Stimulated activated memory B cell treated with anti-CD40 and anti-IgM and Interleukin-4, amounts not matched to agents 10 μg/mL and 1 μg/mL and 100 μg/mL, for 72 hours (primary cell): Measurements from ENCODE around the gene CDC42.
A peak's percentile ranks its signal among the peaks of the same experiment; 100 is the strongest.
"Not testable (repeated sequence)": the region's sequence is repeated elsewhere in the genome, so short reads cannot be mapped to it uniquely, and the experiment has no call there.

Source experiments
- ATAC-seq: fragments of 150-1000 bp; cut with Tn5 transposase; 2 replicates; pipeline ENCODE4 v1.10.0; 2021
- H3K27ac Mint-ChIP-seq: one replicate; pipeline ENCODE4 v1.8.0; 2022; ENCODE audit warnings: mild to moderate bottlenecking, mixed read lengths
- H3K27me3 Mint-ChIP-seq: one replicate; pipeline ENCODE4 v1.8.0; 2022; ENCODE audit warnings: mixed read lengths
- H3K36me3 Mint-ChIP-seq: one replicate; pipeline ENCODE4 v1.8.0; 2022; ENCODE audit warnings: mixed read lengths
- H3K4me1 Mint-ChIP-seq: one replicate; pipeline ENCODE4 v1.8.0; 2022; ENCODE audit warnings: mixed read lengths
- H3K4me3 Mint-ChIP-seq: one replicate; pipeline ENCODE4 v1.8.0; 2022; ENCODE audit warnings: mild to moderate bottlenecking, moderate library complexity, mixed read lengths
- H3K9me3 Mint-ChIP-seq: one replicate; pipeline ENCODE4 v1.8.0; 2022; ENCODE audit warnings: mixed read lengths

The CDC42 gene

DNA sequence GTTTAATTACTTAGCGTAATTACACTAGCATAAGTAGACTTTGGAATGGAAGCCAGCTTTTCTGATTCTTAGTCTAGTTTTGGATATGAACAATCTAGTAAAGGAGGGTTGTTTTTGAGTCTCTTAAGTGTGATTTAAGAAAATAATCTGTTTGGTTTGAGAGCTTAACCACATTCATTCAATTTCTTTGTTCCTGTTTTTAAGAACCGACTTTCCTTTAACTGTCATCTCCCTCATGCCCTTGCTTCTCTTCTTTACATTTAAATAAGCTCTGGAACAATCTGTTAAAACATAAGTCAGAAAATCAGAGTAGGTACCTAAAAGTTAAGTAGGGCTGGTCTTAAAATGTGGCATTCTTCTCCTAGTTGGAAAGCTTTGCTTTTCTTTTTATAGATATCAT lies 27.7 kb downstream of the CDC42 start:
- no peak overlapping the region for H3K4me3 Mint-ChIP-seq
- H3K27ac Mint-ChIP-seq = peak overlapping the region; percentile 38
- H3K27me3 Mint-ChIP-seq = no peaks in the 10 kb centered on the region
- no peak for ATAC-seq
- H3K9me3 Mint-ChIP-seq = no peaks in the 10 kb centered on the region
- peaks cover 75% of the 10 kb centered on the region for H3K4me1 Mint-ChIP-seq
- peaks cover 61% of the 10 kb centered on the region for H3K36me3 Mint-ChIP-seq

DNA sequence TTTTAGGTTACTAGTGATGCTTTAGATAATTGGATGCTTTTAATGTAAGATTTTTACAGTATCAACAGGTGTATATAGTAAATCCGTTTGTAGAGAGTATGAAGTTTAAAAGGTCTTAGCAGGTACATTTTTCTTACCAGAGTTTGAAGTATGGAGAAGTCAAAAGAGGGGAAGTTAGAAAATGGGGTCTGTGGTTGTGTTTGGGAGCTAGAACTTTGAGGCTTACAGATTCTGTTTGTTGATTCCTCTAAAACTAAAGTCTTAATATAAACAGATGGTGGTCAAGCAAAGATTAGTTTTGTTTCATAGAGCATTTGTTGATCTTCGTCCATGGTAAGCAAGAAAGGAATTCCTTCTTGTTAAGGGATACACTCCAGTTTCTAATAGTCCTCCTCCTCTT lies 35.8 kb downstream of the CDC42 start:
- Mint-ChIP-seq H3K27me3 (no peaks in the 10 kb centered on the region), H3K27ac (peak overlapping the region; percentile 70), H3K36me3 (peaks cover 71% of the 10 kb centered on the region), H3K9me3 (no peaks in the 10 kb centered on the region), H3K4me1 (peaks cover 82% of the 10 kb centered on the region), H3K4me3 (peak overlapping the region; percentile 3)
- no peak for ATAC-seq

DNA sequence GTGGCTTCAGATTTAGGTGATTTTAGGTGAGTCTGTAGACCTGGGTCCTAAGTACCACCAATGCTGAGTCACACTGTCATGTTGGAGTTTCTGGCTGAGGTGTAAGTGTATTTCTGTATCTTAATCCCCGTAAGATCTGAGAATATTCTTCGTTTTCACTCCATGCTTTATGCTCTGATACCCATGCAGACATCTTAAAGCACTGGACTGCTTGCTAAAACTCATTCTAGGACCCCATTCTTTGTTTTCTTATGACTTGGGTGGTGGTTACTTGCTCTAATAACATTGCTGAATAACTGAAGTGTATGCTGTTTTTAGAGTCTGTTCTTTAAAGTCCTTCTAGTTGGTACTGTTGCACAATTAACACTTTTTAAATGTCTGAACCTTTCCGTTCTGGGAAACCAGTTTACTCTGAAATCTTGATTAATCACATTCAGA lies 36.6 kb downstream of the CDC42 start:
- peaks cover 78% of the 10 kb centered on the region for H3K4me1 Mint-ChIP-seq
- H3K4me3 Mint-ChIP-seq = peak overlapping the region; percentile 4
- peaks cover 69% of the 10 kb centered on the region for H3K36me3 Mint-ChIP-seq
- no peak for ATAC-seq
- peak overlapping the region; percentile 70 for H3K27ac Mint-ChIP-seq
- no peaks in the 10 kb centered on the region for H3K9me3 Mint-ChIP-seq
- H3K27me3 Mint-ChIP-seq = no peaks in the 10 kb centered on the region

DNA sequence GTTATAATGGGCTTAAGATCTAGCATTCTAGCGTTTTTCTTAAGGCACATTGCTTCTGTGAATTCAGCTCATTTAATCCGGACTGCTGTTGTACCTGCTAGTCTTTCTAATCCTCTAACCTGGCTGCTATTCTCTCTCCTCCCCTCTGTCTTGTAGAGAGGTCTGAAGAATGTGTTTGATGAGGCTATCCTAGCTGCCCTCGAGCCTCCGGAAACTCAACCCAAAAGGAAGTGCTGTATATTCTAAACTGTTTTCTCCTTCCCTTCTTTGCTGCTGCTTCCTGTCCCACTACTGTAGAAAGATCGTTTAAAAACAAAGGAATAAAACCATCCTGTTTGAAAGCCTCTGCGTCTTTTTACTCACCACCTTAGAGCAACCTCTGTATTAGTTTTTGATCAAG lies 37.3 kb downstream of the CDC42 start:
- H3K4me1 Mint-ChIP-seq = peaks cover 72% of the 10 kb centered on the region
- H3K27ac Mint-ChIP-seq = peak overlapping the region; percentile 70
- H3K9me3 Mint-ChIP-seq = no peaks in the 10 kb centered on the region
- ATAC-seq = no peak
- peak overlapping the region; percentile 18 for H3K4me3 Mint-ChIP-seq
- H3K27me3 Mint-ChIP-seq = no peaks in the 10 kb centered on the region
- H3K36me3 Mint-ChIP-seq = peaks cover 68% of the 10 kb centered on the region

DNA sequence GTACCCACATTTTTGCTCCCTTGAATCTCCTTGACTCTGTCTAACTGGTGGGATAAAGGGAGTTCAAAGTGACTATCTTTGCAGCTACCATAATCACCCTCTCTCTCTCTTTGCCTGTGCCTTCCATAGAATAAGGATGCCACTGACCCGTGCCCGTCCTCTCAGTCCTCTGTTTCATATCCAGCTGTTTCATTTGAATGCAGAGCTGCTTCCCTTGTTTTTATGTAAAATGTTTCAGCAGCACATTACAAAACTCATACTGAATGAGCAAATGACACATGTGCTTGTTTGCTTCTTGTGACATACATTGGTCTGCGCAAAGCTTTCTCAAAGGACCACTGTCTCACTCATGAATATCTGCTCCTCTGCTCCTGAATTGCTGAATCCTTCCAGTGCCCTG lies 38.4 kb downstream of the CDC42 start:
- Mint-ChIP-seq H3K36me3 (peaks cover 63% of the 10 kb centered on the region), H3K27me3 (no peaks in the 10 kb centered on the region), H3K9me3 (no peaks in the 10 kb centered on the region), H3K4me3 (no peak overlapping the region), H3K4me1 (peaks cover 62% of the 10 kb centered on the region), H3K27ac (peak overlapping the region; percentile 70)
- no peak for ATAC-seq

DNA sequence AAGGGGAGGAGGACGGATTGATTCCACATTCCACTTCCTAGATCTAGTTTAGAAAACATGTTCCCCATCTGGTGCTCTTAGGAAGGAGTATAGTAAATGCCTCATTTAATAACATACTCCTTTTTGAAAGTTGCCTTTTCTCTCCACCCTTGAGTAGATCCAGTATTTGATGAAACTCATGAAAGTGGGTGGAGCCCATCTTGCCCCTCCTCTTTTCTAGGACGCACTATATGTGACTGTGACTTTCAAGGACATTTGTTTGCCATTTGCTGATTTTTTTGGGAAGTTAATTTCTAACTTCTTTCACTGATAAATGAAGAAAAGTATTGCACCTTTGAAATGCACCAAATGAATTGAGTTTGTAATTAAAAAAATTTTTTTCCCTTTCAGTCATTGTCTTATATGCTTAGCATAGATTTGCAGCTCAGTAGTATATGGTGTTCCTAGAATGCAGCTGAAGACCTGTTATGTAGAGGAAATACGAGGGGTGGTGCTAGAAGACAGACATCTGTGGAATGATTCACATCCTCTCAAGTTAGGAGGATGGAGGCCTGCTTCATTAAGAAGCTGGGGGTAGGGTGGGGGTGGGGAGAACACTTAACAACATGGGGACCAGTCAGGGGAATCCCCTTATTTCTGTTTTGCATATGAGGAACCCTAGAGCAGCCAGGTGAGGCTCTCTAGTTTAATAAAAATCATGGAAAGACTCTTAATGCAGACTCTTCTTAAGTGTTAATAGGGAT lies 39.7 kb downstream of the CDC42 start:
- not testable (repeated sequence) for H3K27ac Mint-ChIP-seq, H3K4me3 Mint-ChIP-seq, H3K9me3 Mint-ChIP-seq, H3K27me3 Mint-ChIP-seq
- ATAC-seq = peak; percentile 81
- Mint-ChIP-seq H3K4me1 (peaks cover 56% of the 10 kb centered on the region), H3K36me3 (peaks cover 57% of the 10 kb centered on the region)

DNA sequence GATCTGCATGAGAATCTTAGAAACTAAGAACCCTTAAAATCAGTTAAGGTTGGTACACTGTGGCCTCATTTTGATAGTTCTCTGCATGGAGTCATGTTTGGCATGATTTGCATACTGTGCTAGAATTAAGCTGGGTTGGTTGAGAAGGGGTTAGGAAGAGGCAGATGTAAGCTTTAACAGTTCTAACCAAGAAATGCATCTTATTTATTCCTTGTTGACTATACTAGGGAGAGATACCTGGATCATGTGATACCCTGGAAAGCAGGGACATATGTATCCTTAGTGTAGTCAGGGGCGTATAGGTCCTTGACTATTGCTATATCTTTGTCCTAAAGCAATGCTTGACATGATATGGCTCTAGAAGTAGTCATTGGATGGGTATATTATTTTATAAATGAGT lies 41.0 kb downstream of the CDC42 start:
- H3K27me3 Mint-ChIP-seq = no peaks in the 10 kb centered on the region
- no peak overlapping the region for H3K4me3 Mint-ChIP-seq
- no peaks in the 10 kb centered on the region for H3K9me3 Mint-ChIP-seq
- H3K36me3 Mint-ChIP-seq = peaks cover 53% of the 10 kb centered on the region
- peaks cover 43% of the 10 kb centered on the region for H3K4me1 Mint-ChIP-seq
- no peak for ATAC-seq
- no peak overlapping the region for H3K27ac Mint-ChIP-seq

DNA sequence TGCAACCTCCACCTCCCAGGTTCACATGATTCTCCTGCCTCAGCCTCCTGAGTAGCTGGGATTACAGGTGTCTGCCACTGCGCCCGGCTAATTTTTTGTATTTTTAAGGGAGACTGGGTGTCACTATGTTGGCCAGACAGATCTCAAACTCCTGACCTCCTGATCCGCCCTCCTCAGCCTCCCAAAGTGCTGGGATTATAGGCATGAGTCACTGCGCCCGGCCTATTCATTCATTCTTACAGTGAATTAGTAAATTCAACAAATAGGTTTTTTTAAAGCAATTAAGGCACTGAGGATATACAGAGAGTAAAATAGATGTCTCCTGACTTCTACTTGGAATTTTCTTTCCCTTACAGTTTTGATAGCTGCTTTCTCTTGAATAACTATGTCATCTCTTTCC lies 43.5 kb downstream of the CDC42 start:
- no peak for ATAC-seq
- Mint-ChIP-seq H3K4me1 (peaks cover 42% of the 10 kb centered on the region), H3K27ac (no peak overlapping the region), H3K9me3 (no peaks in the 10 kb centered on the region), H3K4me3 (no peak overlapping the region), H3K27me3 (no peaks in the 10 kb centered on the region), H3K36me3 (peaks cover 51% of the 10 kb centered on the region)

DNA sequence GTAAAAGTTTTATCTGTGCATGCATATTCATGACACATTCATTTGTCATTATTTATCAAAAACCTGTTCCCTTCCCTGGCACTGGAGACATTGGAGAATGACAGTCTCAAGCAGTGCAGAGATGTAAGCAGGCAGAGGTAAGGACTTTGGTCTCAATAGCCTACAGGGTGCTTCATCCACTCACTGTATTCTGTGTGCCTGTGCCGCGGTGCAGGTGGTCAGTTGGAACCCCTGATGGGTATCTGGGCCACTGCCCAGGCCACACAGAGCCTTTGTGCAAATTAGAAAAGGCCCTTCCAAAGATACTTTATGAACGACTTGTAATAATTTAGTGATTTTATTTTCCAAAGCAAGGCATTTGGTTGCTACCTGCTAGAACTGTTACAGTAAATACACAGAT lies 44.0 kb downstream of the CDC42 start:
- Mint-ChIP-seq H3K9me3 (no peaks in the 10 kb centered on the region), H3K36me3 (peaks cover 51% of the 10 kb centered on the region), H3K27me3 (no peaks in the 10 kb centered on the region), H3K4me3 (no peak overlapping the region), H3K4me1 (peaks cover 42% of the 10 kb centered on the region), H3K27ac (no peak overlapping the region)
- no peak for ATAC-seq

DNA sequence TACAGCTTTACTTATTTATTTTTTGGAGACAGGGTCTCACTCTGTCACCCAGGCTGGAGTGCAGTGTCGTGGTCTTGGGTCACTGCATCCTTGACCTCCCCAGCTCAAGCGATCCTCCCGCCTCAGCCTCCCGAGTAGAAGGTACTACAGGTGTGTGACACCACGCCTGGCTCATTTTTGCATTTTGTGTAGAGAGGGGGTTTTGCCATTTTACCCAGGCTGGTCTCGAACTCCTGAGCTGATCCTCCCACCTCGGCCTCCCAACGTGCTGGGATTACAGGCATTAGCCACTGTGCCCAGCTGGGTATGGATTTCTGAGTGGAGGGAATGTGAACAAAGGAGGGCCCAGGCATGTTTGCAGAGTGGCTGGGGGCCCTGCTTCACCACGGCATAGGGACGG lies 46.2 kb downstream of the CDC42 start:
- Mint-ChIP-seq H3K27me3 (no peaks in the 10 kb centered on the region), H3K4me1 (peaks cover 40% of the 10 kb centered on the region), H3K9me3 (no peaks in the 10 kb centered on the region), H3K4me3 (no peak overlapping the region), H3K27ac (no peak overlapping the region), H3K36me3 (peaks cover 59% of the 10 kb centered on the region)
- no peak for ATAC-seq

DNA sequence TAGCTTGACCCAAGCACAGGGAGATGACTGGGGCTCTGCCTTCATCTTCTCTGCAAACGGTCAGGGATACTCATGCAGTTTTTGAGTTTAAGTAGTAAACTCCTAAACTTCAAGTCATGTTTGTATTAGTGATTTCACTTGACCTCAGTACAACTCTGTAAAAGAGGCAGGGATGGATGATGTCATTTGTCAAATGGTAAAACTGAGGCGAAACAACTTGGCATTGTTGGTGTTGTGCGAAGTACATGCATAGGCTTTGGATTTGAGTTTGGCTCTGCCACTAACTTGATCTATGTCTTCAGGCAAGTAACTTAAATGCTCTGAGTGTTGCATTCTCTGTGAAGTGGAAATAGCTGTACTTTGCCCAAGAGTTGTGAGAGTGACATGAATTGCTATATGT lies 47.7 kb downstream of the CDC42 start:
- peak overlapping the region; percentile 73 for H3K27ac Mint-ChIP-seq
- peaks cover 53% of the 10 kb centered on the region for H3K4me1 Mint-ChIP-seq
- no peaks in the 10 kb centered on the region for H3K9me3 Mint-ChIP-seq
- no peak overlapping the region for H3K4me3 Mint-ChIP-seq
- peaks cover 64% of the 10 kb centered on the region for H3K36me3 Mint-ChIP-seq
- ATAC-seq = no peak
- no peaks in the 10 kb centered on the region for H3K27me3 Mint-ChIP-seq

DNA sequence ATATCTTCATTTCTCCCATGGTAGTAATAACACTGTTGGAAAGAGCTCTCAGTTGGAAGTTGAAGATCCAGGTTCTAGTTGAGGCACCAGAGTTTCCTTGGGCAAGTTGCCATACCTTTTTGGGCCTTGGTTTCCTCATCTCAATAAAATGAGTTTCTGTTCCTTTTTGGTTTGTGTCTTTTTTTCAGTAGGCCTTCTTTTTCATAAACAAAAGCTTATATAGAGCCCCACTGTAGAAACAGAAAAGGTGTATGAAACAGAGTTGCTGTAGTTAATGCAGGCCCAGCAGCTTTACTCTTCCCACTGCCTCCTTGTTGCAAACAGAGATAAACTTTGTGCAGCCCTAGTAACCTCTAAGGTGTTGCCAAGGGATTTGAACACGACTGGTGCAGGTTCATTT lies 48.7 kb downstream of the CDC42 start:
- Mint-ChIP-seq H3K36me3 (peaks cover 69% of the 10 kb centered on the region), H3K4me1 (peaks cover 58% of the 10 kb centered on the region)
- no peak for ATAC-seq

DNA sequence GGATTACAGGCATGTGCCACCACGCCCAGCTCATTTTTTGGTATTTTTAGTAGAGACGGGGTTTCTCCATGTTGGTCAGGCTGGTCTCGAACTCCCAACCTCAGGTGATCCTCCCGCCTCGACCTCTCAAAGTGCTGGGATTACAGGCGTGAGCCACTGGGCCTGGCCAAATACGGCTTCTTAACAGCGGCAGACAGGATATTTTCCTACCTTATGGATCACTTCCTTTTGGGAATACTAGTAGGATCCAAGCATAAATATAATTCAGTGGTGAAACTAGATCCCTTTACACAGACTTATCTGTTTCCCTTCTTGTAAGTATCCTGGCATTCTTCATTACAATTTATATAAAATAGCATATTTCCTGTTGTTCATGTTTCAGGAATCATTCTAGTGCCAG lies 49.5 kb downstream of the CDC42 start:
- Mint-ChIP-seq H3K9me3 (no peaks in the 10 kb centered on the region), H3K27me3 (no peaks in the 10 kb centered on the region), H3K4me3 (no peak overlapping the region), H3K4me1 (peaks cover 58% of the 10 kb centered on the region), H3K27ac (no peak overlapping the region), H3K36me3 (peaks cover 74% of the 10 kb centered on the region)
- no peak for ATAC-seq

More for the DNA sequence above, 48.7 kb downstream of the CDC42 start:
- no peak overlapping the region for H3K4me3 Mint-ChIP-seq
- H3K27ac Mint-ChIP-seq = peak overlapping the region; percentile 50
- H3K27me3 Mint-ChIP-seq = no peaks in the 10 kb centered on the region
- H3K9me3 Mint-ChIP-seq = no peaks in the 10 kb centered on the region

DNA sequence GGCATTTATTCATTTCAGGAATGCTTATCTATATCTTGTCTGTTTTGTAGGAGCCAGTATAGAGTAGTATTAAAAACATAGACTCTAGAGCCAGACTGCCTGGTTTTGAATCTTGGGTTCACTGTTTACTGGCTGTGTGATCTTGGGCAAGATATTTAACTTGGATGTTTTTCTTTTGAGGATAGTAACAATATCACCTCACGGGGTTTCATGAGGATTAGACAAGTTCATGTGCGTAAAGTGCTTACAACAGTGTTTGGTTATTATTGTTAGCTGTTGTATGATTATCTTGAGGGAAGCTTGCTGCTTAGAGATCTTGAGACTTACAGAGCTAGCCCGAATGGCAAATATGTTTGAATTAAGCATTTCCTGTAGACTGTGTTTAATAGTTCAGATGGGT lies 50.2 kb downstream of the CDC42 start:
- Mint-ChIP-seq H3K9me3 (no peaks in the 10 kb centered on the region), H3K27me3 (no peaks in the 10 kb centered on the region), H3K4me1 (peaks cover 58% of the 10 kb centered on the region), H3K27ac (peak overlapping the region; percentile 62), H3K4me3 (no peak overlapping the region), H3K36me3 (peaks cover 70% of the 10 kb centered on the region)
- no peak for ATAC-seq

DNA sequence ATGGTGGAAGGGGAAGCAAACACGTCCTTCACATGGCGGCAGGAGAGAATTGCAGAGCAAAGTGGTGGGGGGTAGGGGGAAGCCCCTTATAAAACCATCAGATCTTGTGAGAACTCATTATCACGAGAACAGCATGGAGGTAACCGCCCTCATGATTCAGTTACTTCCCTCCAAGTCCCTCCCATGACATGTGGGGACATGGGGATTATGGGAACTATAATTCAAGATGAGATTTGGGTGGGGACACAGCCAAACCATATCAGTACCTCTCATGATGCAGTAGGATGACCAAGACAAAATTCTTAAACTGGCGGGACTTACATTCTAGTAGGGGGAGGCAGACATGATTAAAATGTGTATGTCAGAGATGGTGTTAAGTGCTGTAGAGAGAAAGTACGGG lies 51.6 kb downstream of the CDC42 start:
- Mint-ChIP-seq H3K4me3 (no peak overlapping the region), H3K36me3 (peaks cover 68% of the 10 kb centered on the region), H3K27ac (peak overlapping the region; percentile 62), H3K4me1 (peaks cover 61% of the 10 kb centered on the region), H3K27me3 (no peaks in the 10 kb centered on the region), H3K9me3 (no peaks in the 10 kb centered on the region)
- no peak for ATAC-seq

DNA sequence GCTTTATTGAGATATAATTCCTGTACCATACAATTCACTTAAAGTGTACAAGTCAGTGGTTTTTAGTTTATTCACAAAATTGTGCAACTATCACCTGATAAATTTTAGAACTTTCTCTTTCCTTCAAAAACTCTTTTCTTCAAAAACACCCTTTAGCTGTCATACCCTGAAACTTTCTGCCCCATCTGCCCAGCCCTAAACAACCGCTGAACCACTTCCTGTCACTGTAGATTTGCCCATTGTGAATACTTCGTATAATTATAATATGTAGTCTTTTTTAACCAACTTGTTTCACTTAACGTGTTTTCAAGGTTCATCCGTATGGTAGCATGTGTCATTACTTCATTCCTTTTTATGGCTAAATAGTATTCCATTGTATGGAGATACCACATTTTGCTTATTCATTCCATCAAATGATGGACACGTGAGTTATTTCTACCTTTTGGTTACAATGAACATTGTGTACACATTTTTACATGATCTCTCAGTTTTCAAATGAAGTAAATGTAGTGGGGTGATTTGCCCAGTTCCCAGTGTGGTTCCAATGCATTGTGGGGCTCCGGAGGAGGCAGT lies 52.4 kb downstream of the CDC42 start:
- Mint-ChIP-seq H3K9me3 (no peaks in the 10 kb centered on the region), H3K4me1 (peaks cover 54% of the 10 kb centered on the region), H3K27ac (peak overlapping the region; percentile 62), H3K36me3 (peaks cover 61% of the 10 kb centered on the region), H3K4me3 (no peak overlapping the region), H3K27me3 (no peaks in the 10 kb centered on the region)
- peak; percentile 47 for ATAC-seq
